WERI-Rb-1 (cell line): Measurements from ENCODE around the gene REG1A.

Experiments used
- DNase-seq: peaks from one replicate; pipeline ENCODE4 v3.0.0-alpha.2; 2020
- H3K27ac ChIP-seq: fragments of 250-450 bp; sonication (Bioruptor Pico); 2 replicates; pipeline ENCODE4 v1.5.1; 2020; ENCODE audit warnings: mild to moderate bottlenecking, moderate library complexity
- H3K27me3 ChIP-seq: fragments of 250-450 bp; sonication (Bioruptor Pico); 2 replicates; pipeline ENCODE4 v1.5.1; 2021; ENCODE audit warnings: mild to moderate bottlenecking, low read depth, moderate library complexity; ENCODE audit not compliant: insufficient read depth, severe bottlenecking
- H3K36me3 ChIP-seq: fragments of 250-450 bp; sonication (Bioruptor Pico); 2 replicates; pipeline ENCODE4 v1.5.1; 2020; ENCODE audit warnings: mild to moderate bottlenecking, moderate library complexity
- H3K4me3 ChIP-seq: 2 replicates; pipeline ENCODE4 v1.5.1; 2011; ENCODE audit warnings: low read depth, mild to moderate bottlenecking, control low read depth, low read length
- H3K9me3 ChIP-seq: fragments of 250-450 bp; sonication (Bioruptor Pico); 2 replicates; pipeline ENCODE4 v1.5.1; 2021; ENCODE audit warnings: mild to moderate bottlenecking, moderate library complexity; ENCODE audit not compliant: severe bottlenecking
- CTCF ChIP-seq: IDR thresholded peaks from 2 replicates; pipeline ENCODE4 v1.5.1; 2011; ENCODE audit warnings: low read depth, mild to moderate bottlenecking, control low read depth, inconsistent platforms, low read length

Gene REG1A

DNA sequence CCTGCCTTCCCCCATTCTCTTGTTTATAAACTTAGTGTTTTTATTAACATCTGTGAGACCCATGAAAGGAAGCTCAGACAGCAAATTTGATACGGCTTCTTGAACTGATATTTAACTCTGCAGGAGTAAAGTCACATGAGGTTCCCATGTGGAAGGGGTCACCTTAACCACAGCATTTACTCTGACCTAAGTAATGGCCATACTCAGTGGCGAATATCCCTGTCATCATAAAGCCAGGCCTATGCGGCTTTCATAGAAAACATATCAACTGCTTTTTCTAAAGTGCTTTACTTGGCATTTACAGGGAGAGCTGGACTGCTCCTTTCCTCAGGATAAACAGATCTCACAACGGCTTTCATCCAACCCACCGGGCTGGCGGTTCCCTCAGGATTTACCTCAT is 9.0 kb downstream of the REG1A start:
- DNase-seq = no peak
- no peak for TF ChIP-seq CTCF
- Histone ChIP-seq H3K27ac (no peak overlapping the region), H3K27me3 (peaks cover 57% of the 10 kb centered on the region), H3K4me3 (no peak overlapping the region), H3K36me3 (no peaks in the 10 kb centered on the region), H3K9me3 (no peaks in the 10 kb centered on the region)

GRCh38 chr2:79129804-79130203 is 9.5 kb downstream of the REG1A start:
- Histone ChIP-seq H3K27me3 (peaks cover 61% of the 10 kb centered on the region), H3K4me3 (no peak overlapping the region), H3K27ac (no peak overlapping the region), H3K36me3 (no peaks in the 10 kb centered on the region), H3K9me3 (no peaks in the 10 kb centered on the region)
- no peak for TF ChIP-seq CTCF
- DNase-seq = no peak

- DNase-seq = no peak
- H3K27ac ChIP-seq = no peak overlapping the region
- no peaks in the 10 kb centered on the region for H3K9me3 ChIP-seq
- peaks cover 70% of the 10 kb centered on the region for H3K27me3 ChIP-seq
- no peaks in the 10 kb centered on the region for H3K36me3 ChIP-seq
- no peak overlapping the region for H3K4me3 ChIP-seq
- no peak for TF ChIP-seq CTCF
Observed at GRCh38 chr2:79131687-79132086, 11.4 kb downstream of the REG1A start.

DNA sequence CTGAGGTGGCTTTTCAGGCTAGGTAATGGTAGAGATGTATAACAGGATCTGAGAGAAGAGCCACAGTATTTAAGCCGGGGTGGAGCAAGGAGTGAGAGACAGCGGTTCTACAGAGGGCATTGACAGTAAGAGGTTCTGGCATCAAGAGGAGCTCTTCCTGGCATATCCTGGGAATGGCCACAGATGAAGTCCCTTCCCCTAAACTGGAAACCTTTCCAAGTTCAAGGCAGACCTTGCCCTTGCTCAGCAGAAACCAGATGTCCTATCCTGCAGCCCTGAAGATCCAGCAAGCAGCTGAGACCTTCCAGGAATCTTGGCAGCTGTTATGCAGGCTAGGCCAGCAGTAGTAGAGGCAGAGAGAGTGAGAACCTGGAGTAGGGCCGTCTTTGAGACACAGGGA is 18.1 kb downstream of the REG1A start:
- Histone ChIP-seq H3K4me3 (no peak overlapping the region), H3K9me3 (no peaks in the 10 kb centered on the region), H3K27me3 (peaks cover 70% of the 10 kb centered on the region), H3K36me3 (no peaks in the 10 kb centered on the region), H3K27ac (no peak overlapping the region)
- no peak for TF ChIP-seq CTCF
- DNase-seq = no peak

DNA sequence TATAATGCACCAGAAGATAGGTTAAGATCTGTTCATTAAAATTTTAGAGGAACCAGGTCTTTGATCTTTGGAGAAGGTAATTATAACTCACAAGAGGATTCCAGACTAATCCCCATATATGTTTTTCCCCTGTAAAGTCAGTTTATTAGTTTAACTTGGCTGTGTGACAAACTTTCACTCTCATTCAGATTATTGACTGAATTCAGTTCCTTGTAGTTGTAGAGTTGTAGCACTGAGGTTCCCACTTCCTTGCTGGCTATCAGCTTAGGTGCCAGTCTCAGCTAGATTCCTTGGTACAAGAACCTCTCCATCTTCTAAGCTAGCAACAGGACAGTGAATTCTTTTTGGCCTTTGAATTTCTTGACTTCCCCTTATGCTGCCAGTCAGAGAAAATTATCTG is 19.1 kb downstream of the REG1A start:
- Histone ChIP-seq H3K27ac (no peak overlapping the region), H3K36me3 (no peaks in the 10 kb centered on the region), H3K9me3 (no peaks in the 10 kb centered on the region), H3K27me3 (peaks cover 62% of the 10 kb centered on the region), H3K4me3 (no peak overlapping the region)
- DNase-seq = no peak
- TF ChIP-seq CTCF = no peak

- H3K27me3 ChIP-seq = peaks cover 56% of the 10 kb centered on the region
- no peak for DNase-seq
- H3K27ac ChIP-seq = no peak overlapping the region
- no peak overlapping the region for H3K4me3 ChIP-seq
- H3K9me3 ChIP-seq = no peaks in the 10 kb centered on the region
- no peaks in the 10 kb centered on the region for H3K36me3 ChIP-seq
- TF ChIP-seq CTCF = no peak
Observed at GRCh38 chr2:79155826-79156476, 35.7 kb downstream of the REG1A start.
